ENCODE data around the gene RAD51B.

Gene RAD51B

DNA sequence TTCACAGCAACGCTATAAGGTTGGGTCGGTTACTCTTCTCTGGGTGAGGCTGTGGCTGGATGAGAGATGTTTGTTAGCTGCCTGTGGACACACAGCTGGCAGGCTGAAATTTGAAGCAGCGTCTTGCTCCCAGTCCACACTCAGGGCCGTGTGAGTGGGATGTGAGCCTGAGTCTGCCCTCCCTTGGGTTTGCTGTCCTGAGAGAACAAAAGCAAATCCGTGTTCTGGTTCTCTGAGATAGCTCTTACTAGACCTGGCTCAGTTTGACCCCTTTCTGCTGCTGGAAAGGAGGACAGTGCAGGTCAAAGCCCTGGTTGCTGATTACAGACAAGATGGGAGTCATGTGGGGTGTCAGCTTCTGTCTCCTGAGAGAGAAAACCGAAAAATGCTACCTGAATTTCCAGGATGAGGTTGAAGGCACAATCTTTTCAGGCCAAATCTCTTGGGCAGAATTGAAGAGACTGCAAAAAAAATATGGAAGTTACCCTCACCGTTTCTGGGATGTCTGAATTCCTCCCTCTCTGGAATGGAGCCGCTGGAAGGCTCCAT is 702.5 kb downstream of the RAD51B start:
- TF ChIP-seq ZNF274 (IDR thresholded peaks at IDR 0.05; ENCODE audit: low read depth, low read length) (no peak), YY1 (IDR thresholded peaks at IDR 0.05; ENCODE audit: insufficient read depth, insufficient read length) (no peak), SUZ12 (IDR thresholded peaks at IDR 0.05; ENCODE audit: extremely low read depth, insufficient read depth, insufficient read length) (no peak)
- no peaks in the 10 kb centered on the region for H3K27me3 ChIP-seq (ENCODE audit: insufficient read depth, insufficient read length)
- no peaks in the 10 kb centered on the region for H3K36me3 ChIP-seq (ENCODE audit: insufficient read depth, insufficient read length, low read length)
- DNase-seq (ENCODE audit: low read depth, low spot score), result no peak
- no peak overlapping the region for H3K4me3 ChIP-seq (ENCODE audit: insufficient read length, low read depth)
- H3K9ac ChIP-seq (ENCODE audit: insufficient read length, low read depth), result no peak overlapping the region
- no peaks in the 10 kb centered on the region for H3K9me3 ChIP-seq (ENCODE audit: insufficient read depth, low read length)
- peaks cover 11% of the 10 kb centered on the region for H3K4me1 ChIP-seq (ENCODE audit: insufficient read depth, insufficient read length)

DNA sequence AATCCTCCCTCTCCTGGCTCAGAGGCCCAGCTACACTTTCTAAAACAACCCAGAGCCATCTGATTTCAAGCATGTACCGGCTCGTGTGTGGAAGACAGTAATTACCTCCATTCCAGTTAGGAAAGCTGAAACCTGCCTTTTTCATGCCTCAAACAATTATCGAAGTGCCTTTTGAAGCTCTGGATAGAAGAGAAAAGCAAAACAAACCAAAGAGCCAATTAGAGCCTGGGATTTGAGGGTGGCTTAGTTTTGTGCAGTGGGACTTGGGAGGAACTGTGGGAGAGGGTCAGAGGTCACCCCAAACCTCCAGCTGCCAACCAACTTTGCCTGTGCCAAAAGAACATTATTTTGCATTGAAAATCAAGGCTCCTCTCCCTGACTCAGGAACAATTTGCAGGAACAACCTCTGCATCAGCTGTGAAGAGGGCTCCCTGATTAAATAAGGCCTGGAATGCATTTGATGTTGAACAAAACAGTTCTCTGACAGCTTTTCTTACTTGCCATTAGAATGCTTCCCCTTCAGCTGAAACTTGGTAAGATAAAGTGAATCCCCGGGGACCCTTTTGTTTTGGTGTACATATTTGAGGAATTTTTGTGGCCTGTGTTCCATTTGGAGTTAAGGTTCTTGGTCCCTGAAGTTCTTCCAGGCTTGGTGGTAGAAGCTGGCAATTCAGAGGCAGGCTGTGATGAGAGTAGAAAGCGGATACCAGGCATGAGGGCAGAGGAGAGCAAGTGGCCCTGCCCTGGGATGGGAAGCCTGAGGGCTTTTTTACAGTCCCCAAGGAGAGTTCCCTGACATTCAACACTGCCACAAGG is 703.1 kb downstream of the RAD51B start:
- H3K36me3 ChIP-seq (ENCODE audit: insufficient read depth, insufficient read length, low read length), result no peaks in the 10 kb centered on the region
- H3K9me3 ChIP-seq (ENCODE audit: insufficient read depth, low read length), result no peaks in the 10 kb centered on the region
- H3K9ac ChIP-seq (ENCODE audit: insufficient read length, low read depth), result no peak overlapping the region
- DNase-seq (ENCODE audit: low read depth, low spot score), result no peak
- peaks cover 11% of the 10 kb centered on the region for H3K4me1 ChIP-seq (ENCODE audit: insufficient read depth, insufficient read length)
- H3K4me3 ChIP-seq (ENCODE audit: insufficient read length, low read depth), result no peak overlapping the region
- H3K27me3 ChIP-seq (ENCODE audit: insufficient read depth, insufficient read length), result no peaks in the 10 kb centered on the region
- TF ChIP-seq SUZ12 (IDR thresholded peaks at IDR 0.05; ENCODE audit: extremely low read depth, insufficient read depth, insufficient read length) (no peak), YY1 (IDR thresholded peaks at IDR 0.05; ENCODE audit: insufficient read depth, insufficient read length) (no peak), ZNF274 (IDR thresholded peaks at IDR 0.05; ENCODE audit: low read depth, low read length) (no peak)

GRCh38 chr14:68523326-68523610 is 703.7 kb downstream of the RAD51B start:
- peaks cover 8% of the 10 kb centered on the region for H3K4me1 ChIP-seq (ENCODE audit: insufficient read depth, insufficient read length)
- no peaks in the 10 kb centered on the region for H3K9me3 ChIP-seq (ENCODE audit: insufficient read depth, low read length)
- H3K36me3 ChIP-seq (ENCODE audit: insufficient read depth, insufficient read length, low read length), result no peaks in the 10 kb centered on the region
- no peak for DNase-seq (ENCODE audit: low read depth, low spot score)
- no peak overlapping the region for H3K4me3 ChIP-seq (ENCODE audit: insufficient read length, low read depth)
- TF ChIP-seq YY1 (IDR thresholded peaks at IDR 0.05; ENCODE audit: insufficient read depth, insufficient read length) (no peak), ZNF274 (IDR thresholded peaks at IDR 0.05; ENCODE audit: low read depth, low read length) (no peak), SUZ12 (IDR thresholded peaks at IDR 0.05; ENCODE audit: extremely low read depth, insufficient read depth, insufficient read length) (no peak)
- no peaks in the 10 kb centered on the region for H3K27me3 ChIP-seq (ENCODE audit: insufficient read depth, insufficient read length)
- H3K9ac ChIP-seq (ENCODE audit: insufficient read length, low read depth), result no peak overlapping the region

- Histone ChIP-seq H3K4me1 (ENCODE audit: insufficient read depth, insufficient read length) (peaks cover 8% of the 10 kb centered on the region), H3K4me3 (ENCODE audit: insufficient read length, low read depth) (no peak overlapping the region), H3K9me3 (ENCODE audit: insufficient read depth, low read length) (peaks cover 5% of the 10 kb centered on the region; the same call in 1 of the 2 replicates), H3K9ac (ENCODE audit: insufficient read length, low read depth) (no peak overlapping the region), H3K36me3 (ENCODE audit: insufficient read depth, insufficient read length, low read length) (no peaks in the 10 kb centered on the region), H3K27me3 (ENCODE audit: insufficient read depth, insufficient read length) (no peaks in the 10 kb centered on the region)
- DNase-seq (ENCODE audit: low read depth, low spot score), result no peak
- no peak for TF ChIP-seq YY1 (IDR thresholded peaks at IDR 0.05; ENCODE audit: insufficient read depth, insufficient read length)
- TF ChIP-seq ZNF274 (IDR thresholded peaks at IDR 0.05; ENCODE audit: low read depth, low read length), result no peak
- no peak for TF ChIP-seq SUZ12 (IDR thresholded peaks at IDR 0.05; ENCODE audit: extremely low read depth, insufficient read depth, insufficient read length)
Measured at GRCh38 chr14:68523989-68524725, 704.6 kb downstream of the RAD51B start.

GRCh38 chr14:68525516-68525915 is 705.9 kb downstream of the RAD51B start:
- H3K27me3 ChIP-seq (ENCODE audit: insufficient read depth, insufficient read length), result no peaks in the 10 kb centered on the region
- TF ChIP-seq YY1 (IDR thresholded peaks at IDR 0.05; ENCODE audit: insufficient read depth, insufficient read length) (no peak), ZNF274 (IDR thresholded peaks at IDR 0.05; ENCODE audit: low read depth, low read length) (no peak), SUZ12 (IDR thresholded peaks at IDR 0.05; ENCODE audit: extremely low read depth, insufficient read depth, insufficient read length) (no peak)

GRCh38 chr14:68526512-68527091 is 707.0 kb downstream of the RAD51B start:
- no peaks in the 10 kb centered on the region for H3K27me3 ChIP-seq (ENCODE audit: insufficient read depth, insufficient read length)
- peaks cover 8% of the 10 kb centered on the region for H3K4me1 ChIP-seq (ENCODE audit: insufficient read depth, insufficient read length)
- H3K9ac ChIP-seq (ENCODE audit: insufficient read length, low read depth), result no peak overlapping the region
- no peak overlapping the region for H3K4me3 ChIP-seq (ENCODE audit: insufficient read length, low read depth)
- TF ChIP-seq ZNF274 (IDR thresholded peaks at IDR 0.05; ENCODE audit: low read depth, low read length) (no peak), YY1 (IDR thresholded peaks at IDR 0.05; ENCODE audit: insufficient read depth, insufficient read length) (no peak), SUZ12 (IDR thresholded peaks at IDR 0.05; ENCODE audit: extremely low read depth, insufficient read depth, insufficient read length) (no peak)
- no peak for DNase-seq (ENCODE audit: low read depth, low spot score)
- H3K9me3 ChIP-seq (ENCODE audit: insufficient read depth, low read length), result peaks cover 28% of the 10 kb centered on the region
- H3K36me3 ChIP-seq (ENCODE audit: insufficient read depth, insufficient read length, low read length), result no peaks in the 10 kb centered on the region

More at GRCh38 chr14:68525516-68525915, 705.9 kb downstream of the RAD51B start:
- H3K9ac ChIP-seq (ENCODE audit: insufficient read length, low read depth), result no peak overlapping the region
- peaks cover 8% of the 10 kb centered on the region for H3K4me1 ChIP-seq (ENCODE audit: insufficient read depth, insufficient read length)
- peaks cover 18% of the 10 kb centered on the region for H3K9me3 ChIP-seq (ENCODE audit: insufficient read depth, low read length)
- DNase-seq (ENCODE audit: low read depth, low spot score), result no peak
- H3K36me3 ChIP-seq (ENCODE audit: insufficient read depth, insufficient read length, low read length), result no peaks in the 10 kb centered on the region
- no peak overlapping the region for H3K4me3 ChIP-seq (ENCODE audit: insufficient read length, low read depth)
